ENCODE results near the gene TOR3A. TPM values are rescaled to one million over a fixed set of nuclear protein-coding genes. Genes with fewer than 3 reads are reported as not detected.

TOR3A gene
- total RNA-seq, 1 experiment from 2014 or later = 27.0 TPM

- TF ChIP-seq REST (IDR thresholded peaks at IDR 0.05; ENCODE audit: low read depth) (no peak), POLR2AphosphoS5 (IDR thresholded peaks at IDR 0.05; ENCODE audit: low read depth, low read length) (no peak), ZNF274 (IDR thresholded peaks at IDR 0.05; ENCODE audit: low read depth, low read length) (no peak), TCF7L2 (IDR thresholded peaks at IDR 0.05; ENCODE audit: borderline replicate concordance, extremely low read depth, insufficient read depth, insufficient read length) (no peak), SIN3A (IDR thresholded peaks at IDR 0.05; ENCODE audit: low read depth) (0 out of 2 replicates have a peak, but pooled peaks have one; percentile 14)
Measured at GRCh38 chr1:179143322-179143721, 61.5 kb downstream of the TOR3A start (continued).

GRCh38 chr1:179144626-179145025 lies 62.8 kb downstream of the TOR3A start:
- Histone ChIP-seq H3K4me3 (replicated peaks in 1 of 2; ENCODE audit: low read depth in 1 of 2, low read length in 2 of 2) (no peak overlapping the region), H3K4me1 (ENCODE audit: control insufficient read depth in 1 of 2, insufficient read depth in 2 of 2, low read length in 2 of 2) (peaks cover 34 to 37% of the 10 kb centered on the region in 2 experiments), H3K4me2 (ENCODE audit: low read length) (peak overlapping the region; percentile 81; the same call in 1 of the 2 replicates), H3K27me3 (ENCODE audit: insufficient read depth, low read length) (no peaks in the 10 kb centered on the region), H3K9me2 (ENCODE audit: insufficient read depth) (no peaks in the 10 kb centered on the region), H4K20me1 (ENCODE audit: insufficient read depth) (no peaks in the 10 kb centered on the region), H3K9ac (ENCODE audit: low read length) (no peak overlapping the region), H3K9me3 (ENCODE audit: control insufficient read depth in 1 of 2, insufficient read depth in 1 of 2, low read depth in 1 of 2, low read length in 2 of 2) (no peaks in the 10 kb centered on the region), H3K27ac (ENCODE audit: low read depth, low read length) (peak overlapping the region; percentile 71; the same call in 1 of the 2 replicates), H3K36me3 (ENCODE audit: control insufficient read depth in 1 of 2, insufficient read depth in 2 of 2, low read length in 2 of 2) (no peaks in the 10 kb centered on the region), H3K79me2 (ENCODE audit: insufficient read depth, low read length) (peaks cover 42% of the 10 kb centered on the region), H2AFZ (ENCODE audit: low read depth, low read length, poor library complexity, severe bottlenecking) (no peak overlapping the region)
- RAD21 ChIA-PET (ENCODE audit: low non-redundant PET in 1 of 2, low total read pairs in 2 of 2, uncharacterized antibody in 2 of 2, unreplicated experiment in 2 of 2) = no interaction called here
- CTCF ChIA-PET = no interaction called here
- POLR2A ChIA-PET = no interaction called here
- intact Hi-C loops (cut with micrococcal nuclease) = no loop called here
- DNase-seq (ENCODE audit: low read depth, low spot score) = no peak
- BruUV-seq (replicated peaks) = no TSS peak
- no peak for ATAC-seq
- no peak for TF ChIP-seq FOSL1 (IDR thresholded peaks at IDR 0.05; ENCODE audit: low read depth)
- no peak for TF ChIP-seq SRF (IDR thresholded peaks at IDR 0.05; ENCODE audit: low read depth)
- TF ChIP-seq POLR2AphosphoS5 (IDR thresholded peaks at IDR 0.05; ENCODE audit: low read depth, low read length) = no peak
- no peak for TF ChIP-seq CBX3 (IDR thresholded peaks at IDR 0.05; ENCODE audit: low read depth)
- TF ChIP-seq ELF1 (IDR thresholded peaks at IDR 0.05; ENCODE audit: borderline replicate concordance, low read depth) = no peak
- no peak for TF ChIP-seq ZNF274 (IDR thresholded peaks at IDR 0.05; ENCODE audit: low read depth, low read length)
- no peak for TF ChIP-seq CEBPB (IDR thresholded peaks at IDR 0.05; ENCODE audit: low read depth)
- TF ChIP-seq CTCF (IDR thresholded peaks at IDR 0.05 in 2 of 3, conservative IDR thresholded peaks at IDR 0.05 in 1 of 3; ENCODE audit: borderline replicate concordance in 1 of 3, insufficient read depth in 1 of 3, low read depth in 2 of 3, low read length in 2 of 3) = no peak
- TF ChIP-seq EZH2 (IDR thresholded peaks at IDR 0.05) = no peak
- TF ChIP-seq, protein P1, sequence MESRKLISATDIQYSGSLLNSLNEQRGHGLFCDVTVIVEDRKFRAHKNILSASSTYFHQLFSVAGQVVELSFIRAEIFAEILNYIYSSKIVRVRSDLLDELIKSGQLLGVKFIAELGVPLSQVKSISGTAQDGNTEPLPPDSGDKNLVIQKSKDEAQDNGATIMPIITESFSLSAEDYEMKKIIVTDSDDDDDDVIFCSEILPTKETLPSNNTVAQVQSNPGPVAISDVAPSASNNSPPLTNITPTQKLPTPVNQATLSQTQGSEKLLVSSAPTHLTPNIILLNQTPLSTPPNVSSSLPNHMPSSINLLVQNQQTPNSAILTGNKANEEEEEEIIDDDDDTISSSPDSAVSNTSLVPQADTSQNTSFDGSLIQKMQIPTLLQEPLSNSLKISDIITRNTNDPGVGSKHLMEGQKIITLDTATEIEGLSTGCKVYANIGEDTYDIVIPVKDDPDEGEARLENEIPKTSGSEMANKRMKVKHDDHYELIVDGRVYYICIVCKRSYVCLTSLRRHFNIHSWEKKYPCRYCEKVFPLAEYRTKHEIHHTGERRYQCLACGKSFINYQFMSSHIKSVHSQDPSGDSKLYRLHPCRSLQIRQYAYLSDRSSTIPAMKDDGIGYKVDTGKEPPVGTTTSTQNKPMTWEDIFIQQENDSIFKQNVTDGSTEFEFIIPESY (IDR thresholded peaks at IDR 0.05; ENCODE audit: extremely low read depth, insufficient replicate concordance, low read length) = no peak
- TF ChIP-seq SP1 (IDR thresholded peaks at IDR 0.05; ENCODE audit: low read depth) = no peak
- no peak for TF ChIP-seq SIN3A (IDR thresholded peaks at IDR 0.05; ENCODE audit: low read depth)
- no peak for TF ChIP-seq ZFX (IDR thresholded peaks at IDR 0.05)
- TF ChIP-seq POLR2A (IDR thresholded peaks at IDR 0.05; ENCODE audit: borderline replicate concordance, extremely low read depth, insufficient read depth, insufficient read length) = no peak

Data from HCT116 (cell line).